K562 (cell line): ENCODE measurements around the gene TTC22. TPM values are rescaled to one million over a fixed set of nuclear protein-coding genes. Genes with fewer than 3 reads are reported as not detected.

ENCODE experiments used
- ATAC-seq: fragments of 200-7000 bp; cut with Tn5 transposase; 3 replicates; pipeline ENCODE4 v1.9.1; 2020; ENCODE audit warnings: moderate library complexity
- BruUV-seq: library from RNA; stranded (reverse); fragments of 400-500 nt; replicated peaks from 2 replicates; lab custom pipeline; 2021; lab: Mats Ljungman, UMichigan
- CTCF ChIA-PET: fragments of 300-600 bp; formaldehyde crosslinking; extraction: SDS; loops from one replicate; lab custom pipeline; 2021; ENCODE audit warnings: low intra/inter-chr PET ratio; lab: Yijun Ruan, JAX
- POLR2A ChIA-PET: fragments of 300-600, 350-650 bp; sonication (Branson Sonifier 250); formaldehyde crosslinking; extraction: SDS; loops from one replicate; lab custom pipeline; 2021; ENCODE audit warnings: antibody characterized with exemption, inconsistent platforms; lab: Yijun Ruan, JAX
- DNase-seq, 4 experiments: peaks; one replicate each; pipeline versions ENCODE4 v3.0.0 to v3.0.0-alpha.2; 2011 to 2018; ENCODE audit warnings: low spot score in 3 of 4, mixed read lengths in 3 of 4; ENCODE audit errors: extremely low read depth in 1 of 4
- FAIRE-seq: peaks from 2 replicates; lab custom pipeline; 2011; peaks lifted over from hg19 to GRCh38; lab: Jason Lieb, UNC
- H2AFZ ChIP-seq: 2 replicates; pipeline ENCODE4 v1.6.0; 2011; ENCODE audit warnings: low read depth, low read length, control low read depth, inconsistent platforms
- H3K27ac ChIP-seq: fragments of 200-600 bp; 3 replicates; pipeline ENCODE4 v1.8.0; 2011; ENCODE audit warnings: low read depth, mild to moderate bottlenecking, control low read depth, inconsistent platforms, low read length, moderate library complexity, mixed read lengths; ENCODE audit errors: extremely low read depth
- H3K27me3 ChIP-seq, 2 experiments: fragments of 300-600 bp in 1 of 2; 2 replicates in 1 of 2; 3 replicates in 1 of 2; pipeline versions ENCODE4 v1.6.0 to v1.8.0; 2011; ENCODE audit warnings: inconsistent platforms in 2 of 2, low read length in 2 of 2, mild to moderate bottlenecking in 1 of 2, mixed read lengths in 1 of 2, moderate library complexity in 1 of 2; ENCODE audit not compliant: control insufficient read depth in 2 of 2, insufficient read depth in 2 of 2
- H3K36me3 ChIP-seq: fragments of 300-600 bp; 3 replicates; pipeline ENCODE4 v1.8.0; 2011; ENCODE audit warnings: mild to moderate bottlenecking, low read length, inconsistent platforms; ENCODE audit not compliant: control insufficient read depth, insufficient read depth
- H3K4me1 ChIP-seq, 2 experiments: fragments of 200-600 bp in 1 of 2; replicated peaks in 1 of 2; 2 replicates in 1 of 2; 3 replicates in 1 of 2; pipeline versions ENCODE4 v1.5.1 to v1.8.0; 2011; ENCODE audit warnings: inconsistent platforms in 2 of 2, low read length in 2 of 2, mild to moderate bottlenecking in 1 of 2, mixed read lengths in 1 of 2, moderate library complexity in 1 of 2; ENCODE audit not compliant: control insufficient read depth in 2 of 2, insufficient read depth in 2 of 2
- H3K4me2 ChIP-seq: 2 replicates; pipeline ENCODE4 v1.6.1; 2011; ENCODE audit warnings: low read length, control low read depth, inconsistent platforms, mixed read lengths; ENCODE audit not compliant: insufficient read depth
- H3K4me3 ChIP-seq: fragments of 200-600 bp; sonication (generic), shearing (Covaris generic); 2 replicates; pipeline ENCODE4 v1.5.1; 2016; ENCODE audit warnings: control low read depth, inconsistent platforms
- H3K79me2 ChIP-seq: fragments of 200-600 bp; 3 replicates; pipeline ENCODE4 v1.8.0; 2011; ENCODE audit warnings: low read length, inconsistent platforms; ENCODE audit not compliant: control insufficient read depth, insufficient read depth
- H3K9ac ChIP-seq, 2 experiments: 2 replicates each; pipeline versions ENCODE4 v1.6.0 to v1.6.1; 2011; ENCODE audit warnings: low read depth in 2 of 2, low read length in 2 of 2, control low read depth in 1 of 2, inconsistent platforms in 1 of 2, mild to moderate bottlenecking in 1 of 2, mixed read lengths in 1 of 2; ENCODE audit not compliant: insufficient read depth in 1 of 2
- H3K9me1 ChIP-seq: one replicate; pipeline ENCODE4 v1.6.0; 2011; ENCODE audit warnings: inconsistent platforms, mild to moderate bottlenecking, low read length, moderate library complexity; ENCODE audit not compliant: control insufficient read depth, insufficient read depth
- H3K9me3 ChIP-seq: replicated peaks from 2 replicates; pipeline ENCODE4 v1.5.1; 2011; ENCODE audit warnings: low read depth, low read length, inconsistent platforms; ENCODE audit not compliant: control insufficient read depth, insufficient read depth
- H4K20me1 ChIP-seq: replicated peaks from 2 replicates; pipeline ENCODE4 v1.6.1; 2011; ENCODE audit warnings: low read length, inconsistent platforms, mixed read lengths; ENCODE audit not compliant: control insufficient read depth, insufficient read depth
- CEBPB ChIP-seq: fragments of 450-650 bp; IDR thresholded peaks from 2 replicates; pipeline ENCODE4 v1.6.1; 2016; ENCODE audit warnings: missing genetic modification characterization, missing compliant biosample characterization
- HDAC3 ChIP-seq: fragments of 450-650 bp; IDR thresholded peaks from 2 replicates; pipeline ENCODE4 v1.6.1; 2018; ENCODE audit warnings: borderline replicate concordance, mild to moderate bottlenecking, moderate library complexity; ENCODE audit not compliant: partially characterized antibody
- WGBS: fragments of 100-300 bp; shearing (Covaris generic); methylation state at CpG from one replicate; pipeline ENCODE4 v1.1.6; 2016; ENCODE audit warnings: low coverage, mixed read lengths; ENCODE audit not compliant: insufficient coverage; ENCODE audit errors: missing lambda C conversion rate; 5-methylcytosine and 5-hydroxymethylcytosine counted together
- in situ Hi-C: fragments of 300-500 bp; cut with MboI; formaldehyde crosslinking; loops from 4 replicates; pipeline ENCODE4 v1.15.0; 2018; ENCODE audit warnings: inconsistent platforms, mixed read lengths
- intact Hi-C: fragments of 100-400 bp; cut with micrococcal nuclease; formaldehyde crosslinking; loops from 2 replicates; pipeline ENCODE4 v1.14.2; 2022
- polyA plus RNA-seq, 8 experiments: library from polyadenylated mRNA; depleted of rRNA in 4 of 8; stranded (reverse) in 5 of 8; unstranded in 3 of 8; fragments of >200 nt; fragmentation: Nextera tagmentation in 2 of 8; fragmentation: Illumina TruSeq in 1 of 8; extraction: Ambion mirVana in 2 of 8; extraction: Trizol in 1 of 8; gene quantifications; 2 replicates each; pipeline versions ENCODE4 v1.2.1 to v1.2.3, GENCODE V29; 2011 to 2014; ENCODE audit warnings: inconsistent platforms in 1 of 8, missing spikeins in 1 of 8
- total RNA-seq, 7 experiments: library from RNA; depleted of rRNA in 6 of 7; stranded (reverse); fragments of >200 nt in 6 of 7; fragmentation: Illumina TruSeq in 2 of 7; extraction: Trizol in 2 of 7; gene quantifications; 2 replicates each; pipeline versions ENCODE4 v1.2.1 to v1.2.3, GENCODE V29; 2011 to 2021; ENCODE audit warnings: low replicate concordance in 1 of 7
- TF ChIP-seq, protein P1 (sequence below): fragments of 250-450 bp; sonication (Bioruptor Pico); IDR thresholded peaks from 2 replicates; pipeline ENCODE4 v1.4.0; 2020

The TTC22 gene
- total and polyA plus RNA-seq, 9 of the 15 experiments (the other 6 are each of a cell fraction or from before 2014, with no cell fraction given): 0.07 TPM; not detected in 8

DNA sequence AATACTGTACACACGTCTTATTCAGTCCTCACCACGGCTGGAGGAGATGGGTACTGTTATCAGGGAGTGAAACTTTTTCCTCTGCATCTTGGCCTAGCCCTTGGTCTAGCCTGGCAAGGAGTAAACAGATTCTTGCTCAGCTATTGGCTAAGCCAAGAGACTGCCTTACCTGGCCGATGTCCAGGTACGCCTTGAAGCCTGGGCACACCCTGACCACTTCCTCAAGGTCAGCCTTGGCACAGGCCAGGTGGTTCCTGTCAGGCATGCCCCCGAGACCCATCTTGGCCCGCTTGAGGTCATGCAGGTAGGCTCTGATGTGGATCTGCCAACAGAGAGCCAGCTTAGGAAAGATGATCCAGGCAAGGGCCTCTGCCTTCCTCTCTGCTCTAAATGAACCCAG, 19.0 kb downstream of the TTC22 start (continued):
- TF ChIP-seq, protein P1, sequence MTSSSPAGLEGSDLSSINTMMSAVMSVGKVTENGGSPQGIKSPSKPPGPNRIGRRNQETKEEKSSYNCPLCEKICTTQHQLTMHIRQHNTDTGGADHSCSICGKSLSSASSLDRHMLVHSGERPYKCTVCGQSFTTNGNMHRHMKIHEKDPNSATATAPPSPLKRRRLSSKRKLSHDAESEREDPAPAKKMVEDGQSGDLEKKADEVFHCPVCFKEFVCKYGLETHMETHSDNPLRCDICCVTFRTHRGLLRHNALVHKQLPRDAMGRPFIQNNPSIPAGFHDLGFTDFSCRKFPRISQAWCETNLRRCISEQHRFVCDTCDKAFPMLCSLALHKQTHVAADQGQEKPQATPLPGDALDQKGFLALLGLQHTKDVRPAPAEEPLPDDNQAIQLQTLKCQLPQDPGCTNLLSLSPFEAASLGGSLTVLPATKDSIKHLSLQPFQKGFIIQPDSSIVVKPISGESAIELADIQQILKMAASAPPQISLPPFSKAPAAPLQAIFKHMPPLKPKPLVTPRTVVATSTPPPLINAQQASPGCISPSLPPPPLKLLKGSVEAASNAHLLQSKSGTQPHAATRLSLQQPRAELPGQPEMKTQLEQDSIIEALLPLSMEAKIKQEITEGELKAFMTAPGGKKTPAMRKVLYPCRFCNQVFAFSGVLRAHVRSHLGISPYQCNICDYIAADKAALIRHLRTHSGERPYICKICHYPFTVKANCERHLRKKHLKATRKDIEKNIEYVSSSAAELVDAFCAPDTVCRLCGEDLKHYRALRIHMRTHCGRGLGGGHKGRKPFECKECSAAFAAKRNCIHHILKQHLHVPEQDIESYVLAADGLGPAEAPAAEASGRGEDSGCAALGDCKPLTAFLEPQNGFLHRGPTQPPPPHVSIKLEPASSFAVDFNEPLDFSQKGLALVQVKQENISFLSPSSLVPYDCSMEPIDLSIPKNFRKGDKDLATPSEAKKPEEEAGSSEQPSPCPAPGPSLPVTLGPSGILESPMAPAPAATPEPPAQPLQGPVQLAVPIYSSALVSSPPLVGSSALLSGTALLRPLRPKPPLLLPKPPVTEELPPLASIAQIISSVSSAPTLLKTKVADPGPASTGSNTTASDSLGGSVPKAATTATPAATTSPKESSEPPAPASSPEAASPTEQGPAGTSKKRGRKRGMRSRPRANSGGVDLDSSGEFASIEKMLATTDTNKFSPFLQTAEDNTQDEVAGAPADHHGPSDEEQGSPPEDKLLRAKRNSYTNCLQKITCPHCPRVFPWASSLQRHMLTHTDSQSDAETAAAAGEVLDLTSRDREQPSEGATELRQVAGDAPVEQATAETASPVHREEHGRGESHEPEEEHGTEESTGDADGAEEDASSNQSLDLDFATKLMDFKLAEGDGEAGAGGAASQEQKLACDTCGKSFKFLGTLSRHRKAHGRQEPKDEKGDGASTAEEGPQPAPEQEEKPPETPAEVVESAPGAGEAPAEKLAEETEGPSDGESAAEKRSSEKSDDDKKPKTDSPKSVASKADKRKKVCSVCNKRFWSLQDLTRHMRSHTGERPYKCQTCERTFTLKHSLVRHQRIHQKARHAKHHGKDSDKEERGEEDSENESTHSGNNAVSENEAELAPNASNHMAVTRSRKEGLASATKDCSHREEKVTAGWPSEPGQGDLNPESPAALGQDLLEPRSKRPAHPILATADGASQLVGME (CRISPR knock-in tag): no peak

DNA sequence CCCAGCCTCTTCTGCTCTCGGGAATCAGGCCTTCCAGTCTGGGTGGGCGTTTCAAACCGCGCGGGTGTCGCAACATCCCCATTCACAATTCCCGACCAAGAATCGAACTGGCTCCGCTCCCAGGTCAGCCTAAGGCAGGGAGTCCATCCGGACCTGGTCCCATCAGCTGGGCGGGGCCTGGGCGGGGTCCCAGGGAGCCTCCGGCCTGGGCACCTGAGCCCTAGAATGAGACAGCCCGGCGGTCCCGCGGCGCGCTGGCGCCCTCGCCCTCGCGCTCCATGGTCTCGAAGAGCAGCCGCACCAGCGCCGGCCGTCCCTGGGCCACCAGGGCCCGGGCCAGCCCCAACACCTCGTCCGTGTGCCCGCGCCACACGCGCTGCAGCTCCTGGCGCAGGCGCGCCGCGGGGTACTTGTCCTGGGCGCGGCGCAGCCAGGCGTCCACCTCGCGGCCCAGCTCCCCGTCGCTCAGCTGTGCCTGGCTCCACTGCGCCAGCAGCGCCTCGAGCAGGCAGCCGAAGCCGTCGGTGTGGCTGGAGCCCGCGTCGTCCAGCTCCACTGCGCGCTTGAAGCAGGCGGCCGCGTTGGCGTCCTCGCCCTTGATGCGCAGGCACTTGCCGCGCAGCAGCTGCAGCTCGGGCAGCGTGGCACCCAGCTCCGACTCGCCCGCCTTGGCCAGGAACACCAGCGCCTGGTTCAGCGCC, 19.9 kb downstream of the TTC22 start:
- no peak overlapping the region for H2AFZ ChIP-seq
- no peaks in the 10 kb centered on the region for H3K79me2 ChIP-seq
- ChIA-PET POLR2A (interaction anchor here (2.4 kb wide), 1 partner anchor 16 kb away, joined by 9 read pairs; no protein-coding TSS in a partner anchor), CTCF (no interaction called here)
- no TSS peak for BruUV-seq
- WGBS: 35% methylated on average over 60 of the region's 74 CpGs
- H3K36me3 ChIP-seq: no peaks in the 10 kb centered on the region
- no peak overlapping the region for H3K4me2 ChIP-seq
- H3K4me1 ChIP-seq: peaks cover 0 to 9% of the 10 kb centered on the region in 2 experiments; a peak in 3 of 5 replicates
- H3K9me1 ChIP-seq: no peaks in the 10 kb centered on the region
- no peaks in the 10 kb centered on the region for H4K20me1 ChIP-seq
- in situ Hi-C loops: no loop called here
- peak; percentile 62 for TF ChIP-seq CEBPB (tag)
- TF ChIP-seq HDAC3: no peak
- ATAC-seq (no peak), DNase-seq (no peak), FAIRE-seq (no peak)
- H3K4me3 ChIP-seq: no peak overlapping the region
- intact Hi-C loops: no loop called here
- H3K27ac ChIP-seq: no peak overlapping the region
- H3K9ac ChIP-seq: no peak overlapping the region
- H3K9me3 ChIP-seq: no peaks in the 10 kb centered on the region
- H3K27me3 ChIP-seq: peaks cover 32 to 33% of the 10 kb centered on the region in 2 experiments
